Vagina (tissue), 2 donors: Measurements from ENCODE around the gene ARHGAP44.
A peak's percentile ranks its signal among the peaks of the same experiment; 100 is the strongest.

ENCODE experiments used
- POLR2A ChIP-seq, 2 donors: fragments of 450-650 bp; IDR thresholded peaks; one replicate each; pipeline ENCODE4 v1.6.1; 2017; ENCODE audit warnings: antibody characterized with exemption in 2 of 2, mild to moderate bottlenecking in 2 of 2, moderate library complexity in 2 of 2
- TF ChIP-seq, protein P1 (sequence below), 3 experiments: fragments of 450-650 bp in 2 of 3; fragments of 200-600 bp in 1 of 3; sonication (generic) in 1 of 3; IDR thresholded peaks; one replicate each; pipeline ENCODE4 v1.5.1; 2017 to 2019; ENCODE audit warnings: antibody characterized with exemption in 3 of 3, mild to moderate bottlenecking in 2 of 3, moderate library complexity in 2 of 3

DNA sequence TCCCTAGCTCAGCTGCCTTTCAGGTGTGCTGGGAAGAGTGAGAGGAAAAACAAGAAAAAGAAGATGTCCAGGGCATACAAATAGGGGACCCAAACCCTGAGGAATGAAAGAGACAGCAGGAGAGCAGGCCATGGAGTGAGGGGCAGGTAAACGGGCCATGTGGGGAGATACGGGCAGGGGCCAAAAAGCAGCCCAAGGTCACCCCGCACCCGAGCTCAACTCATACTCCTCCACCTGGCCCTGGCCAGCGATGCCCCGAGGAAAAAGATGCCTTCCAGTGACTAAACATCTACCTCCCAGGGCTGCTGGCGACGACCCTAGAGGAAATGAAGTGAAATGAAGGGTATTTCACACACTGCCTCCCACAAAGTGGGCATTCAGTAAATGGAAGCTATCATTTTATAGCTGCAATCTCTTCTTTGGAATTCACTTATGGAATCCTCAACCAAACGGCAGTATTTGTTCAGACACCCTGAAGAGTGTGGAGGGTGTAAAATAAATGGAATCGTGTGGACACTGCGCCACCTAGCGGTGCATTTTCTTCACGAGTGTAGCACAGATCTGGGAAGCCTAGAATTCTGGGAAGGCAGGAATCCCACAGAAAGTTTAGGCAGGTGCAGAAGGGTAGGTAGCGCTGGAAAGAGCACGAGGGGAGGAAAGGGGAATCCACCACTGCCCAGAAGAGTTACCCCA, 213.6 kb downstream of the ARHGAP44 start:
- TF ChIP-seq, protein P1, sequence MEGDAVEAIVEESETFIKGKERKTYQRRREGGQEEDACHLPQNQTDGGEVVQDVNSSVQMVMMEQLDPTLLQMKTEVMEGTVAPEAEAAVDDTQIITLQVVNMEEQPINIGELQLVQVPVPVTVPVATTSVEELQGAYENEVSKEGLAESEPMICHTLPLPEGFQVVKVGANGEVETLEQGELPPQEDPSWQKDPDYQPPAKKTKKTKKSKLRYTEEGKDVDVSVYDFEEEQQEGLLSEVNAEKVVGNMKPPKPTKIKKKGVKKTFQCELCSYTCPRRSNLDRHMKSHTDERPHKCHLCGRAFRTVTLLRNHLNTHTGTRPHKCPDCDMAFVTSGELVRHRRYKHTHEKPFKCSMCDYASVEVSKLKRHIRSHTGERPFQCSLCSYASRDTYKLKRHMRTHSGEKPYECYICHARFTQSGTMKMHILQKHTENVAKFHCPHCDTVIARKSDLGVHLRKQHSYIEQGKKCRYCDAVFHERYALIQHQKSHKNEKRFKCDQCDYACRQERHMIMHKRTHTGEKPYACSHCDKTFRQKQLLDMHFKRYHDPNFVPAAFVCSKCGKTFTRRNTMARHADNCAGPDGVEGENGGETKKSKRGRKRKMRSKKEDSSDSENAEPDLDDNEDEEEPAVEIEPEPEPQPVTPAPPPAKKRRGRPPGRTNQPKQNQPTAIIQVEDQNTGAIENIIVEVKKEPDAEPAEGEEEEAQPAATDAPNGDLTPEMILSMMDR (IDR thresholded peaks at IDR 0.05) = peak; percentile 69 to 85 (median 71)
- no peak for TF ChIP-seq POLR2A (IDR thresholded peaks at IDR 0.05)
